ENCODE results near the gene FOXF1. TPM values are rescaled to one million over a fixed set of nuclear protein-coding genes. Genes with fewer than 3 reads are reported as not detected.

FOXF1 gene
- polyA plus RNA-seq, 1 donor = 22.3 TPM

GRCh38 chr16:86533767-86534351 lies 23.5 kb downstream of the FOXF1 start:
- no peaks in the 10 kb centered on the region for H3K27me3 ChIP-seq (ENCODE audit: control insufficient read depth, insufficient read depth, low read length)
- H3K4me1 ChIP-seq (ENCODE audit: control insufficient read depth, insufficient read depth, low read length) = no peaks in the 10 kb centered on the region
- no peak overlapping the region for H3K4me3 ChIP-seq (ENCODE audit: low read length)
- DNase-seq = no peak
- peaks cover 29% of the 10 kb centered on the region for H3K36me3 ChIP-seq (ENCODE audit: control insufficient read depth, insufficient read depth, low read length)
- H3K9me3 ChIP-seq (ENCODE audit: control insufficient read depth, low read depth, low read length) = no peaks in the 10 kb centered on the region
- 67% methylated on average over 1 of the region's 8 CpGs for WGBS (ENCODE audit: insufficient coverage, low lambda C conversion rate)
- H3K27ac ChIP-seq (ENCODE audit: low read length) = no peak overlapping the region

DNA sequence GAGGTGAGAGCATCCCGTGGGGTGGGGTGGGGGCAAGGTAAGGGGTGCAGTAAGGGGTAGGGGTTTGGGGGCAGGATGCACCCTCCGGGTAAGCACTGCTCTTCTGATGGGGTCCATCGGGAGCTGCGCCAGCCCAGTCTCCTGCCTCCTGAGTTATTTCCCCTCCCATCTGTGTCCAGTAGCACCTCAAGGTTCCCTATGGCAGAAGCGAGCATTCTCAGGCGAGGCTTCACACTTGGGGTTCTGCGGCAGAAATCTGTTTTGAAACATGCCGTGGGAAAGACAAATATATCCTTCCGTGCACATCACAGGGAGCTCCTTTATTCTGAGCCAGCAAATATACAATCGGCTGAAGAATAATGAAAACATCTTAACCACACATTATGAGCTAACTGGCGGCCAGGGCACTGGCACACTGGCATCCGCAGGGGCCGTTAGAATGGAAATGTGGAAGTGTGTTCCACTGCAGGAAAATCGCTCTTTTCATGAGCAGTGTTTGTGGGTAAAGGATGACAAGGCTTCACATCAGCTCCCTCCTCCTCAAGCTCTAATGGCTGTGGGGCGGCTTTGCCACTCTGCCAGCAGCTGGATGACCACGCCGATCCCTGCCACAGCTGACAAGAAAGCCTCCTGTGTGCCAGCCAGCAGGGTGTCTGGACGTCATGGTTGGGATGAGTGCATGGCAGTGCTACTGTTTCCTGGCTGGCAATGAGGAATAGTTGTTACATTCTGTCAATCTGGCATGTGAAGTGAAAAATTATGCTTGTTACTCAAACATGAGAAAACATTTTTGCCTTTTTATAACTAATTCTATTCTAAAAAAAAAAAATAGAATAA lies 24.7 kb downstream of the FOXF1 start:
- no peak overlapping the region for H3K4me3 ChIP-seq (ENCODE audit: low read length)
- H3K27me3 ChIP-seq (ENCODE audit: control insufficient read depth, insufficient read depth, low read length) = no peaks in the 10 kb centered on the region
- no peaks in the 10 kb centered on the region for H3K4me1 ChIP-seq (ENCODE audit: control insufficient read depth, insufficient read depth, low read length)
- no peak for DNase-seq
- H3K9me3 ChIP-seq (ENCODE audit: control insufficient read depth, low read depth, low read length) = no peaks in the 10 kb centered on the region
- no peak overlapping the region for H3K27ac ChIP-seq (ENCODE audit: low read length)
- peaks cover 40% of the 10 kb centered on the region for H3K36me3 ChIP-seq (ENCODE audit: control insufficient read depth, insufficient read depth, low read length)
- WGBS (ENCODE audit: insufficient coverage, low lambda C conversion rate) = no CpG with 5 or more reads among the region's 18 CpGs

DNA sequence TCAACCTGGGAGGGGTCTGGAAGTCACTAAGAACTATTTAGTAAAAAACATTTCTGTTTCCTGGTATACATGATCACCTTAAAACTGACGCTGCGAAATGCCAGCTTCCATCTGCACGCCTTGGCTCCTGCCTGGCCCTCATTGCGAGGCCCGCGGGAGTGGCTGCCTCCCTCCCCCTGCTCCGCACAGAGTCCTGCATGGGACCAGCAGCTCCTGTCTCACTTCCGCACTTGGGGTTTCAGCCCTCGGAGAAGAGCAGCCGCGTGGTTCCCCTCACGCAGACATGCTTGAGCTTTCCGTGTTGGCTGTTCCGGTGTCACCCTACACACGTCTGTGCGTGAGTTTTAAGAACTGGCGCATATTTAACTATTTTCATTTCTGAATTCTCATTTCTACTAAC lies 26.3 kb downstream of the FOXF1 start:
- no peak overlapping the region for H3K4me3 ChIP-seq (ENCODE audit: low read length)
- H3K36me3 ChIP-seq (ENCODE audit: control insufficient read depth, insufficient read depth, low read length) = peaks cover 55% of the 10 kb centered on the region
- no CpG with 5 or more reads among the region's 17 CpGs for WGBS (ENCODE audit: insufficient coverage, low lambda C conversion rate)
- no peak overlapping the region for H3K27ac ChIP-seq (ENCODE audit: low read length)
- H3K27me3 ChIP-seq (ENCODE audit: control insufficient read depth, insufficient read depth, low read length) = no peaks in the 10 kb centered on the region
- H3K4me1 ChIP-seq (ENCODE audit: control insufficient read depth, insufficient read depth, low read length) = no peaks in the 10 kb centered on the region
- DNase-seq = no peak
- no peaks in the 10 kb centered on the region for H3K9me3 ChIP-seq (ENCODE audit: control insufficient read depth, low read depth, low read length)

DNA sequence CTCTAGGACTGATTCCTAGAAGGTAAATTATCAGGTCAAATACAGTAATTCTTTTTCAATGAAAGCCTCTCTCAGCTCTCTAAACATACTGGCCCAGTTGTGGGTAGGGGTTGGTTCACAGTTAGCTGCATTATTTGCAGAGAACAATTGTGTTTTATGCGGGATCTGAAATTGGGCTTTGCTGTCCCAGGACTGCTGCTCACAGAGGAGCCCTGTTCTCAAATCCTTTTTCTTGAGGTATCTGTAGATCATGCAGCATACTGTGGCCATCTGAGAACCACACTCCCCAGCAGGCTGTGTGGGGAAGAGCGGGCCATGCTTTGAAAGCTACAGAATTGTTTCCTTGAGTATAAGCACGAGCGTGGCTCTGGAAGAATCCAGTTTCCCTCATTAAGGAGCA lies 27.2 kb downstream of the FOXF1 start:
- peaks cover 58% of the 10 kb centered on the region for H3K36me3 ChIP-seq (ENCODE audit: control insufficient read depth, insufficient read depth, low read length)

GRCh38 chr16:86538196-86538780 lies 28.0 kb downstream of the FOXF1 start:
- DNase-seq = no peak
- no peak overlapping the region for H3K27ac ChIP-seq (ENCODE audit: low read length)
- no peaks in the 10 kb centered on the region for H3K27me3 ChIP-seq (ENCODE audit: control insufficient read depth, insufficient read depth, low read length)
- WGBS (ENCODE audit: insufficient coverage, low lambda C conversion rate) = no CpG with 5 or more reads among the region's 17 CpGs
- H3K9me3 ChIP-seq (ENCODE audit: control insufficient read depth, low read depth, low read length) = no peaks in the 10 kb centered on the region
- no peaks in the 10 kb centered on the region for H3K4me1 ChIP-seq (ENCODE audit: control insufficient read depth, insufficient read depth, low read length)
- peaks cover 66% of the 10 kb centered on the region for H3K36me3 ChIP-seq (ENCODE audit: control insufficient read depth, insufficient read depth, low read length)
- no peak overlapping the region for H3K4me3 ChIP-seq (ENCODE audit: low read length)

More for the DNA sequence above, 27.2 kb downstream of the FOXF1 start:
- no CpG with 5 or more reads among the region's 4 CpGs for WGBS (ENCODE audit: insufficient coverage, low lambda C conversion rate)
- H3K27me3 ChIP-seq (ENCODE audit: control insufficient read depth, insufficient read depth, low read length) = no peaks in the 10 kb centered on the region
- H3K4me1 ChIP-seq (ENCODE audit: control insufficient read depth, insufficient read depth, low read length) = no peaks in the 10 kb centered on the region
- H3K4me3 ChIP-seq (ENCODE audit: low read length) = no peak overlapping the region
- DNase-seq = no peak
- no peak overlapping the region for H3K27ac ChIP-seq (ENCODE audit: low read length)
- no peaks in the 10 kb centered on the region for H3K9me3 ChIP-seq (ENCODE audit: control insufficient read depth, low read depth, low read length)

DNA sequence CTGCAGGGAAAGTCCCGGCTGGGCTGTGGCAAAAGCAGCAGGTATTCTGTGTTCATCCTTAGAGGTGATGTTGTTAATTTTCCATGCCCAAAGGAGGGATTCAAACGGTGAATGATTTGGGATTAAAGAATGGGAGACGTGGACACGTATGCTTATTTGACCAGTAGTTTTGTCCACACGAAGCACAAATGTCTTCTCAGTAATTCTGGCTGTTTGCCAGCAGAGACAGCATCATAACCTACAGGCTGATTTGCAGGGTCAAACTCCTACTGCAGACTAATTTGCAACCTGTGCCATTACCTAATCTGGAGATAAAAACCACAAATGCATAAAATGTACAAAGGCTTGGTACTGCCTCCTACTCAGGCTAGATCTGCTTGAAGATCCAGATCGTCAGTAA lies 30.6 kb downstream of the FOXF1 start:
- Histone ChIP-seq H3K36me3 (ENCODE audit: control insufficient read depth, insufficient read depth, low read length) (peaks cover 75% of the 10 kb centered on the region), H3K4me1 (ENCODE audit: control insufficient read depth, insufficient read depth, low read length) (no peaks in the 10 kb centered on the region), H3K27me3 (ENCODE audit: control insufficient read depth, insufficient read depth, low read length) (no peaks in the 10 kb centered on the region), H3K4me3 (ENCODE audit: low read length) (no peak overlapping the region), H3K9me3 (ENCODE audit: control insufficient read depth, low read depth, low read length) (no peaks in the 10 kb centered on the region), H3K27ac (ENCODE audit: low read length) (no peak overlapping the region)
- DNase-seq = no peak
- no CpG with 5 or more reads among the region's 6 CpGs for WGBS (ENCODE audit: insufficient coverage, low lambda C conversion rate)

DNA sequence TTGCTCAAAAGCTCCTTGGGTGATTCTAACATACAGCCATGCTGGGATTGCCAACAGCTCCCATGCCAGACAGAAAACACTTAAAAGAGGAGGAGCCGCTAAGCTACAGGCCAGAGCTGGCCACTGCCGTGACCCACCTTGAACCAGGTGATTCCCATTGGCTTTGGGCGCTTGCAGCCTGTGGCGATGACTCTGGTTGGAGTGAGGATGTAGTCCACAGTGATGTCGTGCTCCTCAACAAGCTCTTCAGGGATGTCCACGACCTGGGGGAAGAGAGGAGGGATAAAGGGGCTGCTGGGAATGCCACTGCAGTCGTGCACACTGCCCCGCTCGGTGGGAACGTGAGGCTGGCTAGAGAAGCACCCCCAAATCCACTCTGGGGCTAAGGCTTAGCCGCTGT lies 31.2 kb downstream of the FOXF1 start:
- no CpG with 5 or more reads among the region's 11 CpGs for WGBS (ENCODE audit: insufficient coverage, low lambda C conversion rate)

DNA sequence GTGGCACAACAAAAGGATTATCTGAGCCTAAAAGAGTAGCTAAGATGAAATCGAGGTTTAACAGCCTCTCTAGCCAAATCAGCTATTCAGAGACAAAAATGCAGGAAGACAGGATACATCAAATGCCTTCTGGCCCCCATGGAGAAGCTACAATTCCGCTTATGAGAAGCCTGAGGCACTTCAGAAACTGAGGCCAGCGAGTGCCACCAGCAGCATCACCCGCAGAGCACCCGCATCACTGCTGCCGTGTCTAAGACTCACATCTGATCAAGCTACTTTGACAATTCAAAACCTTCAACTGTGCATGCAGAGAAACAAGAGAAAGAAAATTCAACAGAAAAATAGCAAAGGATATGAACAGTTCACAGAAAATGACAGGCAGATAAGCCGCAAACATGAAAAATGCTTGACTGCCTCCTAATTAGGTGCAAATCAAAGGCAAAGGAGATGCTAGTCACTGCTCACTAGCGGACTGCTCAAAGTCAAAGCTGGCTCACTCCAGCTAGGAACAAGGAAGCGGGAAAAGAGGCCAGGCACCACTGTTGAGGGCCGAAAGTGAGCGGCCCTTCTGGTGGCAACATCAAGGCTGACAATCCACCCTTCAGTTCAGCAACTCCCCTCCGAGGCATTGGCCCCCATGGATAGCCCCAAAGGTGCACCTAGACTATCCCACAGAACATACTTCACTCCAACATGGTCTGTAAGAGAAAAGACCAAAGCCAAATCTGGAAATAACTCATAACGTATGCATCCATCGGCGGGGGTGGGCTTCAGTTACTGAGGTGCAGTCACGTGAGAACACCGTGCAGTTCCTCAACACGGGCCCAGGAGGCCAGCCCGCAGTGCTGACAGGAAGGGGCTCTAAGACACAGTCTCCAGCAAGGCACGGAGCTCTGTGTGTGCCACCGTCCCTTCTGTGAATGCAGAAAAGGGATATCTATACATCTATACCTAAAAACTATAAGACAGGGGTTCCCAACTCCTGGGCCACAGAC lies 32.7 kb downstream of the FOXF1 start:
- WGBS (ENCODE audit: insufficient coverage, low lambda C conversion rate) = 100% methylated on average over 1 of the region's 21 CpGs
- Histone ChIP-seq H3K27ac (ENCODE audit: low read length) (no peak overlapping the region), H3K4me1 (ENCODE audit: control insufficient read depth, insufficient read depth, low read length) (no peaks in the 10 kb centered on the region), H3K36me3 (ENCODE audit: control insufficient read depth, insufficient read depth, low read length) (peaks cover 80% of the 10 kb centered on the region), H3K4me3 (ENCODE audit: low read length) (no peak overlapping the region), H3K9me3 (ENCODE audit: control insufficient read depth, low read depth, low read length) (no peaks in the 10 kb centered on the region), H3K27me3 (ENCODE audit: control insufficient read depth, insufficient read depth, low read length) (no peaks in the 10 kb centered on the region)
- no peak for DNase-seq

More for the DNA sequence above, 31.2 kb downstream of the FOXF1 start:
- peaks cover 79% of the 10 kb centered on the region for H3K36me3 ChIP-seq (ENCODE audit: control insufficient read depth, insufficient read depth, low read length)
- no peak overlapping the region for H3K27ac ChIP-seq (ENCODE audit: low read length)
- H3K4me3 ChIP-seq (ENCODE audit: low read length) = no peak overlapping the region
- H3K27me3 ChIP-seq (ENCODE audit: control insufficient read depth, insufficient read depth, low read length) = no peaks in the 10 kb centered on the region
- no peak for DNase-seq
- no peaks in the 10 kb centered on the region for H3K4me1 ChIP-seq (ENCODE audit: control insufficient read depth, insufficient read depth, low read length)
- no peaks in the 10 kb centered on the region for H3K9me3 ChIP-seq (ENCODE audit: control insufficient read depth, low read depth, low read length)

DNA sequence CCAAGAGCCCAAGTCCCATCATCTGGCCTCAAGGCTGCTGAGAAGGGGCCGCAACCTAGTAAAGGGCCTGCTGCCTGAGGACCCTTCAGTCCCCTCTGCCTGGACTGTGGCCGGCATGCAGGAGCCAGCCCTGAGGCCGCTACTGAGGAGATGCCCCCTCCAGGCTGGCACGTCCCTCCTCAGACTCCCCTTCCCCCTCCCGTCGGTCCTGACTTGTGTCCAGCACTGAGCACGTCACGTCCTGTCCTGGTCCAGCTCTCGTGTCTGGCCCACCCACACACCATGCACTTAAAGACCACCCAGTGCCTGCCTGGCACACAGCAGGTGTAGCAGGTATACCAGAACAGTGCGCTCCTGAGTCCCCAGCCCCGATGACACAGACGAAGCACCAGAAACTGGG lies 35.2 kb downstream of the FOXF1 start:
- no peak overlapping the region for H3K27ac ChIP-seq (ENCODE audit: low read length)
- H3K9me3 ChIP-seq (ENCODE audit: control insufficient read depth, low read depth, low read length) = no peaks in the 10 kb centered on the region
- H3K4me3 ChIP-seq (ENCODE audit: low read length) = no peak overlapping the region
- no peak for DNase-seq
- H3K27me3 ChIP-seq (ENCODE audit: control insufficient read depth, insufficient read depth, low read length) = no peaks in the 10 kb centered on the region
- H3K4me1 ChIP-seq (ENCODE audit: control insufficient read depth, insufficient read depth, low read length) = no peaks in the 10 kb centered on the region
- H3K36me3 ChIP-seq (ENCODE audit: control insufficient read depth, insufficient read depth, low read length) = peaks cover 76% of the 10 kb centered on the region
- WGBS (ENCODE audit: insufficient coverage, low lambda C conversion rate) = no CpG with 5 or more reads among the region's 12 CpGs
